GM23338 (cell line): ENCODE results near the gene MYO7B. TPM values are rescaled to one million over a fixed set of nuclear protein-coding genes. Genes with fewer than 3 reads are reported as not detected.

Experiments used
- ATAC-seq: fragments of 200-7000 bp; cut with Tn5 transposase; 3 replicates; pipeline ENCODE4 v1.9.1; 2020
- DNase-seq: peaks from one replicate; pipeline ENCODE4 v3.0.0-alpha.2; 2015; ENCODE audit warnings: low spot score
- H2AFZ ChIP-seq: fragments of 200-600 bp; sonication (generic); 2 replicates; pipeline ENCODE4 v1.8.0; 2016; ENCODE audit warnings: antibody characterized with exemption, mild to moderate bottlenecking, moderate library complexity
- H3F3A ChIP-seq: fragments of 200-600 bp; sonication (generic); replicated peaks from 2 replicates; pipeline ENCODE4 v1.8.0; 2017; ENCODE audit warnings: antibody characterized with exemption, mixed run types, low read depth
- H3K27ac ChIP-seq: fragments of 200-600 bp; sonication (generic); 2 replicates; pipeline ENCODE4 v1.6.1; 2016; ENCODE audit warnings: low read depth
- H3K27me3 ChIP-seq: fragments of 200-600 bp; sonication (generic); 2 replicates; pipeline ENCODE4 v1.8.0; 2016; ENCODE audit warnings: mild to moderate bottlenecking, mixed run types, moderate library complexity; ENCODE audit not compliant: insufficient read depth
- H3K36me3 ChIP-seq: fragments of 200-600 bp; sonication (generic); 2 replicates; pipeline ENCODE4 v1.8.0; 2016; ENCODE audit warnings: mild to moderate bottlenecking; ENCODE audit not compliant: insufficient read depth
- H3K4me1 ChIP-seq: fragments of 200-600 bp; sonication (generic); 2 replicates; pipeline ENCODE4 v1.8.0; 2016; ENCODE audit warnings: mild to moderate bottlenecking, moderate library complexity; ENCODE audit not compliant: insufficient read depth
- H3K4me2 ChIP-seq: fragments of 200-600 bp; sonication (generic); 2 replicates; pipeline ENCODE4 v1.7.1; 2017; ENCODE audit warnings: mixed run types
- H3K4me3 ChIP-seq: fragments of 200-600 bp; sonication (generic); 2 replicates; pipeline ENCODE4 v1.6.1; 2016; ENCODE audit warnings: mixed run types
- H3K79me2 ChIP-seq: fragments of 200-600 bp; sonication (generic); replicated peaks from 2 replicates; pipeline ENCODE4 v1.8.0; 2017; ENCODE audit warnings: mild to moderate bottlenecking; ENCODE audit not compliant: insufficient read depth
- H3K9me2 ChIP-seq: fragments of 200-600 bp; sonication (generic); 2 replicates; pipeline ENCODE4 v1.8.0; 2017; ENCODE audit not compliant: insufficient read depth
- H4K20me1 ChIP-seq: fragments of 200-600 bp; sonication (generic); replicated peaks from 2 replicates; pipeline ENCODE4 v1.8.0; 2017; ENCODE audit warnings: mild to moderate bottlenecking; ENCODE audit not compliant: insufficient read depth
- H3K27ac Mint-ChIP-seq: 2 replicates; pipeline ENCODE4 v1.8.0; 2020; ENCODE audit warnings: inconsistent platforms, mild to moderate bottlenecking, moderate library complexity, mixed read lengths
- H3K27me3 Mint-ChIP-seq: 3 replicates; pipeline ENCODE4 v1.8.0; 2022; ENCODE audit warnings: low read depth, mild to moderate bottlenecking, moderate library complexity, mixed read lengths, inconsistent platforms; ENCODE audit not compliant: insufficient read depth, poor library complexity
- H3K36me3 Mint-ChIP-seq: 3 replicates; pipeline ENCODE4 v1.8.0; 2021; ENCODE audit warnings: low read depth, mild to moderate bottlenecking, inconsistent platforms, moderate library complexity, mixed read lengths
- H3K4me1 Mint-ChIP-seq: 3 replicates; pipeline ENCODE4 v1.8.0; 2020; ENCODE audit warnings: mild to moderate bottlenecking, inconsistent platforms, mixed read lengths
- H3K4me3 Mint-ChIP-seq: 3 replicates; pipeline ENCODE4 v1.8.0; 2021; ENCODE audit warnings: moderate library complexity, mild to moderate bottlenecking, inconsistent platforms, mixed read lengths
- H3K9me3 Mint-ChIP-seq: 3 replicates; pipeline ENCODE4 v1.8.0; 2020; ENCODE audit warnings: moderate library complexity, mild to moderate bottlenecking, inconsistent platforms, mixed read lengths
- CREB1 ChIP-seq: fragments of 250-450 bp; sonication (Bioruptor Pico); IDR thresholded peaks from 2 replicates; pipeline ENCODE4 v1.5.0; 2020; ENCODE audit warnings: low read depth, mild to moderate bottlenecking, moderate library complexity
- CTCF ChIP-seq, 2 experiments: fragments of 200-600 bp in 1 of 2; sonication (generic) in 1 of 2; conservative IDR thresholded peaks; 2 replicates each; pipeline versions ENCODE4 v1.5.1 to v1.6.1; 2016 to 2017; ENCODE audit warnings: antibody characterized with exemption in 2 of 2, low read depth in 2 of 2, mild to moderate bottlenecking in 2 of 2, moderate library complexity in 1 of 2
- EZH2 ChIP-seq: fragments of 200-600 bp; sonication (generic); IDR thresholded peaks from one replicate; pipeline ENCODE4 v1.8.0; 2017; ENCODE audit warnings: antibody characterized with exemption, mild to moderate bottlenecking, low read depth; ENCODE audit not compliant: unreplicated experiment
- NANOG ChIP-seq: IDR thresholded peaks from 2 replicates; pipeline ENCODE4 v1.6.1; 2016; ENCODE audit warnings: antibody characterized with exemption, borderline replicate concordance
- REST ChIP-seq: IDR thresholded peaks from one replicate; pipeline ENCODE4 v1.6.1; 2018; ENCODE audit warnings: antibody characterized with exemption; ENCODE audit not compliant: unreplicated experiment
- STAT1 ChIP-seq: IDR thresholded peaks from one replicate; pipeline ENCODE4 v1.6.1; 2016; ENCODE audit warnings: antibody characterized with exemption; ENCODE audit not compliant: unreplicated experiment
- ZNF331 ChIP-seq: fragments of 250-450 bp; sonication (Bioruptor Pico); IDR thresholded peaks from 2 replicates; pipeline ENCODE4 v1.5.0; 2020; ENCODE audit warnings: low read depth, mild to moderate bottlenecking, moderate library complexity
- ZNF462 ChIP-seq: fragments of 250-450 bp; sonication (Bioruptor Pico); IDR thresholded peaks from 2 replicates; pipeline ENCODE4 v1.5.0; 2020; ENCODE audit warnings: mild to moderate bottlenecking, moderate library complexity
- polyA plus RNA-seq: library from polyadenylated mRNA; unstranded; fragments of >200 nt; fragmentation: Nextera tagmentation; extraction: Ambion mirVana; gene quantifications from 2 replicates; pipeline ENCODE4 v1.2.1, GENCODE V29; 2016
- total RNA-seq: library from RNA; depleted of rRNA; stranded (reverse); fragments of >200 nt; shearing (Covaris generic); gene quantifications from 2 replicates; pipeline ENCODE4 v1.2.3, GENCODE V29; 2014

MYO7B gene
- total and polyA plus RNA-seq, 2 experiments from 2014 or later, result not detected

- H3K27me3 ChIP-seq, result no peaks in the 10 kb centered on the region
- peak overlapping the region; percentile 58 for H3K27ac ChIP-seq
- H3K4me1 ChIP-seq, result peaks cover 37% of the 10 kb centered on the region
- peak overlapping the region; percentile 56; the same call in 1 of the 2 replicates for H3K4me2 ChIP-seq
- no peaks in the 10 kb centered on the region for H3K9me3 Mint-ChIP-seq
- H3K4me3 ChIP-seq, result no peak overlapping the region
- H3K27me3 Mint-ChIP-seq, result peaks cover 4% of the 10 kb centered on the region
- H3K27ac Mint-ChIP-seq, result no peak overlapping the region
- no peak overlapping the region for H2AFZ ChIP-seq
- peaks cover 87% of the 10 kb centered on the region for H4K20me1 ChIP-seq
- no peak for ATAC-seq
- H3K36me3 Mint-ChIP-seq, result peaks cover 37% of the 10 kb centered on the region
- no peak overlapping the region for H3K4me3 Mint-ChIP-seq
- no peaks in the 10 kb centered on the region for H3F3A ChIP-seq
- peaks cover 36% of the 10 kb centered on the region for H3K4me1 Mint-ChIP-seq
- no peaks in the 10 kb centered on the region for H3K9me2 ChIP-seq
- DNase-seq, result no peak
- peaks cover 13% of the 10 kb centered on the region for H3K36me3 ChIP-seq
- no peak for TF ChIP-seq EZH2
- TF ChIP-seq STAT1, result no peak
- TF ChIP-seq ZNF331 (CRISPR knock-in tag), result no peak
- TF ChIP-seq NANOG, result no peak
- no peak for TF ChIP-seq CREB1
- no peak for TF ChIP-seq REST
- no peak for TF ChIP-seq CTCF (conservative IDR thresholded peaks at IDR 0.05; ENCODE audit: low read depth in 2 of 2)
- H3K79me2 ChIP-seq, result peaks cover 100% of the 10 kb centered on the region
These were observed 19.3 kb upstream of the MYO7B start for GRCh38 chr2:127516041-127516762.

GRCh38 chr2:127517465-127517864 lies 18.0 kb upstream of the MYO7B start:
- Mint-ChIP-seq H3K4me1 (peaks cover 34% of the 10 kb centered on the region), H3K27me3 (peaks cover 4% of the 10 kb centered on the region), H3K4me3 (no peak overlapping the region), H3K9me3 (no peaks in the 10 kb centered on the region), H3K36me3 (peaks cover 50% of the 10 kb centered on the region), H3K27ac (no peak overlapping the region)
- H3K4me1 ChIP-seq, result peaks cover 37% of the 10 kb centered on the region
- H3K27ac ChIP-seq, result no peak overlapping the region
- DNase-seq (no peak), ATAC-seq (no peak)
- no peaks in the 10 kb centered on the region for H3K27me3 ChIP-seq
- H4K20me1 ChIP-seq, result peaks cover 75% of the 10 kb centered on the region
- peaks cover 100% of the 10 kb centered on the region for H3K79me2 ChIP-seq
- H3K9me2 ChIP-seq, result no peaks in the 10 kb centered on the region
- H2AFZ ChIP-seq, result no peak overlapping the region
- no peaks in the 10 kb centered on the region for H3F3A ChIP-seq
- H3K4me2 ChIP-seq, result no peak overlapping the region
- H3K4me3 ChIP-seq, result no peak overlapping the region
- peaks cover 13% of the 10 kb centered on the region for H3K36me3 ChIP-seq
- TF ChIP-seq ZNF462 (CRISPR knock-in tag) (no peak), ZNF331 (CRISPR knock-in tag) (no peak), STAT1 (no peak)
